GM18526 (cell line): Measurements from ENCODE around the gene RAB22A.

Experiments
- POLR2A ChIP-seq: IDR thresholded peaks from 3 replicates; pipeline ENCODE4 v1.6.1; 2011; ENCODE audit not compliant: insufficient read length; ENCODE audit errors: extremely low read depth

RAB22A gene

GRCh38 chr20:58407201-58407873 lies 97.8 kb downstream of the RAB22A start:
- TF ChIP-seq POLR2A: no peak

GRCh38 chr20:58407966-58408557 lies 98.5 kb downstream of the RAB22A start:
- no peak for TF ChIP-seq POLR2A

GRCh38 chr20:58408603-58409246 lies 99.2 kb downstream of the RAB22A start:
- TF ChIP-seq POLR2A: no peak

GRCh38 chr20:58416057-58416456 lies 106.5 kb downstream of the RAB22A start:
- TF ChIP-seq POLR2A: no peak

- TF ChIP-seq POLR2A: no peak
These were observed 107.3 kb downstream of the RAB22A start for GRCh38 chr20:58416835-58417234.
